ENCODE measurements around the gene FLT1. TPM values are rescaled to one million over a fixed set of nuclear protein-coding genes. Genes with fewer than 3 reads are reported as not detected.

FLT1 gene
- total RNA-seq, 2 donors from 2014 or later, result 3.0 to 12.7 TPM

DNA sequence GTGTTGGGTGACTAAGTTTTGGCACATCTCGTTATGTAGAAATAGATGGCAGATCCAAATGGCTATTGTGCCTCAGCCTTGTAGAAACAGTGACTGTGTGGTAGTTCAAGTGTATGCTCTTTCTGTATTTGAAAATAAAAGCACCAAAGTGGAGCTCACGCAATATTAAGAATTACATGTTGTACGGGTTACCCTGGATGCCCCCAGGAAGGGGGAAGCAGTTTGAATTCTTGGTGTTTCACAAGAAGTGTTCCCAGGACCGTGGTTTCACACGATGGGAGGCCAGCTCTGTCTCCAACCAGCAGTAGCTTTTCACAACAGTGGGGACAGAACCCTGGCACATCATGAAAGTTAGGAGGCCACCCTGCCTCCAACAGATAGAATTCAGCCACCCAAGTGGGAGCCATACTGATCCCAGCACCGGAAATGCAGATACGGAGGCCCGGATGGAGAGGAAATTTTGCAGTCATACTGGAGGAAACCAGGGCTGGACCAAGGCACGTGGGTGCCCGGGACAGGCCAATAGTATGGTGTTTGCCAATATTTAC, 8.9 kb downstream of the FLT1 start:
- Mint-ChIP-seq H3K27ac (no peak overlapping the region), H3K4me1 (peaks cover 5% of the 10 kb centered on the region), H3K27me3 (peaks cover 34% of the 10 kb centered on the region), H3K36me3 (ENCODE audit: low read depth) (no peaks in the 10 kb centered on the region), H3K9me3 (no peaks in the 10 kb centered on the region), H3K4me3 (no peak overlapping the region)
- ATAC-seq (replicated peaks), result no peak

- no peaks in the 10 kb centered on the region for H3K9me3 Mint-ChIP-seq
- ATAC-seq (replicated peaks), result no peak
These were observed 9.4 kb downstream of the FLT1 start for GRCh38 chr13:28485551-28485950.

GRCh38 chr13:28485097-28485496, 9.8 kb downstream of the FLT1 start:
- Mint-ChIP-seq H3K27ac (no peak overlapping the region), H3K4me3 (no peak overlapping the region), H3K27me3 (peaks cover 24% of the 10 kb centered on the region)

More at GRCh38 chr13:28485551-28485950, 9.4 kb downstream of the FLT1 start:
- Mint-ChIP-seq H3K27me3 (peaks cover 29% of the 10 kb centered on the region), H3K4me1 (peaks cover 5% of the 10 kb centered on the region), H3K27ac (no peak overlapping the region), H3K36me3 (ENCODE audit: low read depth) (no peaks in the 10 kb centered on the region), H3K4me3 (no peak overlapping the region)

GRCh38 chr13:28483313-28483931, 11.5 kb downstream of the FLT1 start:
- Mint-ChIP-seq H3K4me3 (no peak overlapping the region), H3K27ac (no peak overlapping the region), H3K27me3 (peaks cover 14% of the 10 kb centered on the region), H3K36me3 (ENCODE audit: low read depth) (no peaks in the 10 kb centered on the region), H3K9me3 (no peaks in the 10 kb centered on the region), H3K4me1 (no peaks in the 10 kb centered on the region)
- no peak for ATAC-seq (replicated peaks)

More at GRCh38 chr13:28485097-28485496, 9.8 kb downstream of the FLT1 start:
- no peaks in the 10 kb centered on the region for H3K36me3 Mint-ChIP-seq (ENCODE audit: low read depth)
- ATAC-seq (replicated peaks), result no peak
- peaks cover 5% of the 10 kb centered on the region for H3K4me1 Mint-ChIP-seq
- no peaks in the 10 kb centered on the region for H3K9me3 Mint-ChIP-seq

GRCh38 chr13:28479005-28479404, 15.9 kb downstream of the FLT1 start:
- no peak overlapping the region for H3K4me3 Mint-ChIP-seq
- H3K27ac Mint-ChIP-seq, result no peak overlapping the region
- H3K9me3 Mint-ChIP-seq, result no peaks in the 10 kb centered on the region
- ATAC-seq (replicated peaks), result no peak
- no peaks in the 10 kb centered on the region for H3K4me1 Mint-ChIP-seq
- H3K27me3 Mint-ChIP-seq, result peaks cover 14% of the 10 kb centered on the region
- no peaks in the 10 kb centered on the region for H3K36me3 Mint-ChIP-seq (ENCODE audit: low read depth)

DNA sequence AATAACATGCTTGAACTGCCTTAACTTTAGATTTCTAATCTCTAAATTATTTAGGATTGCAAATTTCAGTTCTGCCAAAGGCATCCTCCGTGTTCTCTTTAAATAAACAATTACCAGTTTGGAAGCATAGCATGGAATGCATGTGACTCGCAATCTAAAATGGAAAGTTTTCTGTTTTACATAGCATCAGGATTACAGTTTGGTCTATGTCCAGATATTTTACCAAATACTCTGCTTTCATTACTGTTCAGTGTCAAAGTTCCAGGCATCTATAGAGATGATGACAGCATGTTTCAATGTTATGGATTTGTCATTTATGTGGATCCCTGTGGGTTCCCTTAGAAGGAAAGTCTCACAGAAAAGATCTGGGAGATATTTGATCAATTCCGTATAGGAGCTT, 16.8 kb downstream of the FLT1 start:
- Mint-ChIP-seq H3K4me3 (no peak overlapping the region), H3K36me3 (ENCODE audit: low read depth) (no peaks in the 10 kb centered on the region), H3K27ac (no peak overlapping the region), H3K4me1 (no peaks in the 10 kb centered on the region), H3K27me3 (peaks cover 10% of the 10 kb centered on the region), H3K9me3 (no peaks in the 10 kb centered on the region)
- ATAC-seq (replicated peaks), result no peak

DNA sequence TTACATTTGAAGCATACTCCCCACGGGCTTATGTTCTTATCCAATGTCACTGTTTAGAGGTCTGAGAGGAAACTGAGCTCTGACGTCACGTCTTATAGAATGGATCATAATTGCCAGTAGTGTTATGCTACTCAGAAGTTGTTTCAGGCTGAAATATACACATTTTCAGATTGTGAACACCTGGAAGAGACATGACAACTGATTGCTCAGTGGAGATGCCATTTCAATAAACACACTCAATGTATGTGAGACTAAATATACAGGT, 17.3 kb downstream of the FLT1 start:
- no peaks in the 10 kb centered on the region for H3K36me3 Mint-ChIP-seq (ENCODE audit: low read depth)
- H3K27ac Mint-ChIP-seq, result no peak overlapping the region
- no peak overlapping the region for H3K4me3 Mint-ChIP-seq
- H3K4me1 Mint-ChIP-seq, result no peaks in the 10 kb centered on the region
- H3K9me3 Mint-ChIP-seq, result no peaks in the 10 kb centered on the region
- peaks cover 8% of the 10 kb centered on the region for H3K27me3 Mint-ChIP-seq
- ATAC-seq (replicated peaks), result no peak

- Mint-ChIP-seq H3K9me3 (no peaks in the 10 kb centered on the region), H3K27ac (no peak overlapping the region), H3K4me3 (no peak overlapping the region), H3K4me1 (no peaks in the 10 kb centered on the region), H3K27me3 (peaks cover 5% of the 10 kb centered on the region), H3K36me3 (ENCODE audit: low read depth) (no peaks in the 10 kb centered on the region)
- no peak for ATAC-seq (replicated peaks)
These were observed 17.8 kb downstream of the FLT1 start for GRCh38 chr13:28476919-28477708.

DNA sequence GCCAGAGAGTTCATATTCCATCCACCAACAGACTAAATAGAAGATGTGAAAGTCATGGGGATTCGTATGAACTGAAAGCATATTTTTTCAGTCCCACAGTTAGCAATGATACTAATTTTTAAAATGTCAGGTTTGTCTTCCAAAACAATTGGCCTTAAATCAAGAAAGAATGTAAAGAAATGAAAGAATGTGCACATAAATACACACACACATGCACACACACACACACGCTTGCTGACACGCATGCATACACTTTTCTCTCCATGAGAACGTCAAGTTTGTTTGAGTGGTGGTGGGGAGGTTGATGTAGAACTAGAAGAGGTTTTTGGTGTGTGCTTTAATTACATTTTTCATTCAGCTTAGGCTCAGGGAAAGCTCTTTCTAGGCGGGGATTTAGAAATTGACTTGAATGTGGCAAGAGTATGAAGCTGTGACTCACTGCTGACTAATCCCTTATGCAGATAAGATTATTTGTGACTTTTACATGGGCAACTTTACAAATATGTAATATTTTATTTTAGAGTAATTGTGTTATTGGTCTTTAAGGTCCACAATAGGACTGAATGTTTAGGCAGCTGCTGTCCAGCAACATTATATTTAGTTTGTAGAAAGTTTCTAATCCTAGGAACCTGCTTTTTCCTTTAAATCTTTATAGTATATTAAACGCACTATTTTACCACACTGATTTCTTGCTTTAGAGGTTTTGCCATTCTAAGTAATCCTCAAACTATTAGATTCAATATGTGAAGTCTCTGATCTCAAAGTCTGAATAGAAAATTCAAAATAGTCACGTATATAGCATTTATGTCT, 18.8 kb downstream of the FLT1 start:
- Mint-ChIP-seq H3K27me3 (no peaks in the 10 kb centered on the region), H3K36me3 (ENCODE audit: low read depth) (no peaks in the 10 kb centered on the region), H3K4me3 (no peak overlapping the region), H3K27ac (no peak overlapping the region), H3K4me1 (no peaks in the 10 kb centered on the region), H3K9me3 (no peaks in the 10 kb centered on the region)
- peak; percentile 46 for ATAC-seq (replicated peaks)

GRCh38 chr13:28474491-28475134, 20.3 kb downstream of the FLT1 start:
- H3K4me1 Mint-ChIP-seq, result no peaks in the 10 kb centered on the region
- H3K4me3 Mint-ChIP-seq, result no peak overlapping the region
- no peaks in the 10 kb centered on the region for H3K9me3 Mint-ChIP-seq
- H3K27me3 Mint-ChIP-seq, result no peaks in the 10 kb centered on the region
- H3K36me3 Mint-ChIP-seq (ENCODE audit: low read depth), result no peaks in the 10 kb centered on the region
- no peak for ATAC-seq (replicated peaks)
- no peak overlapping the region for H3K27ac Mint-ChIP-seq

- H3K27me3 Mint-ChIP-seq, result no peaks in the 10 kb centered on the region
These were observed 21.9 kb downstream of the FLT1 start for GRCh38 chr13:28473044-28473443.

DNA sequence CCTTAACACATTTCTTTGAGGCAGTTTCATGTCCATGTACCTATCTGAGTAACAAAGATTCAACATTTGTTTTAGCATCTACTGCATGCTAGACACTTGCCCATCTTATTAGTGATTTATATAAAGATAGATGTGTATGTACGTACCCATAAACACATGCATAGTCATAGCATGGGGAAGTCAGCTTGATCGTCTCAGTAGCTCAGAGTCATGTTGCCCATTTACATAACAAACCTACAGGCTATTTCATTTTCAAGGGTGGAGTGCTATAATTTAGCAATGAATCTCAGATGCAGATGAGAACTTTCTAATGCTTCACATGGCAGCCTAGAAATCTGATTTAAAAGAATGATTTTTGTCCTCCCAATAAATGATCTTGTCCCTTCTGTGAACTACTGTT, 23.5 kb downstream of the FLT1 start:
- H3K36me3 Mint-ChIP-seq (ENCODE audit: low read depth), result no peaks in the 10 kb centered on the region
- H3K9me3 Mint-ChIP-seq, result no peaks in the 10 kb centered on the region
- no peaks in the 10 kb centered on the region for H3K4me1 Mint-ChIP-seq
- no peak overlapping the region for H3K4me3 Mint-ChIP-seq
- no peak for ATAC-seq (replicated peaks)
- H3K27ac Mint-ChIP-seq, result no peak overlapping the region
- no peaks in the 10 kb centered on the region for H3K27me3 Mint-ChIP-seq

More at GRCh38 chr13:28473044-28473443, 21.9 kb downstream of the FLT1 start:
- no peaks in the 10 kb centered on the region for H3K36me3 Mint-ChIP-seq (ENCODE audit: low read depth)
- no peaks in the 10 kb centered on the region for H3K4me1 Mint-ChIP-seq
- no peak for ATAC-seq (replicated peaks)
- no peaks in the 10 kb centered on the region for H3K9me3 Mint-ChIP-seq
- H3K4me3 Mint-ChIP-seq, result no peak overlapping the region
- no peak overlapping the region for H3K27ac Mint-ChIP-seq

DNA sequence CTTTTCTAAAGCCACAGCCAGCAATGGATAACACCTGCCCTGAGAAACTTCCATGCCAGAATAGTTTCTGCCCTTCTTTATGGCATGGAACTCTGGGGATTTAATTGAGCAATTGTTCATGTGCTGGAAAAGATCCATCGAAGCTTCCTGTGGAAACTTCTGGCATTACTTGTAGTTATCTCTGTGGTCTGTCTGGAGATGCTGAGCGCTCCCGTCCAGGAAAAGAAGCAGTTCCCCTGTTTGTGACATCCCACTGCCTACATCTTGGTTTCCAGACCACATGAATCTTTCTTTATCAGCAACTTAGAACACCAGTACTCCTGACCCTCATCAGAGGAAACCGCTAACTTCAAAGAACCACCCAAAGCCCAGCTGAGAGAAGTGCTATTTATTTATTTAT, 24.6 kb downstream of the FLT1 start:
- H3K9me3 Mint-ChIP-seq, result no peaks in the 10 kb centered on the region
- H3K4me3 Mint-ChIP-seq, result no peak overlapping the region
- H3K4me1 Mint-ChIP-seq, result no peaks in the 10 kb centered on the region
- no peak for ATAC-seq (replicated peaks)
- H3K27ac Mint-ChIP-seq, result no peak overlapping the region
- no peaks in the 10 kb centered on the region for H3K36me3 Mint-ChIP-seq (ENCODE audit: low read depth)
- H3K27me3 Mint-ChIP-seq, result no peaks in the 10 kb centered on the region

GRCh38 chr13:28469316-28469715, 25.6 kb downstream of the FLT1 start:
- Mint-ChIP-seq H3K27me3 (peaks cover 3% of the 10 kb centered on the region), H3K4me3 (no peak overlapping the region), H3K9me3 (no peaks in the 10 kb centered on the region), H3K4me1 (no peaks in the 10 kb centered on the region), H3K27ac (no peak overlapping the region), H3K36me3 (ENCODE audit: low read depth) (no peaks in the 10 kb centered on the region)
- ATAC-seq (replicated peaks), result no peak

Data from activated T-helper 17 cell treated with anti-CD3 and anti-CD28 coated beads, Interleukin-2, amount 50 U/mL, for 72 hours (primary cell).